HEK293T (cell line): Measurements from ENCODE around the gene NHSL2.

ENCODE experiments used
- CTCF ChIA-PET: fragments of 350-600 bp; formaldehyde crosslinking; extraction: SDS; loops from one replicate; lab custom pipeline; 2021; ENCODE audit warnings: antibody characterized with exemption, inconsistent platforms; lab: Yijun Ruan, JAX
- POLR2A ChIA-PET: fragments of 350-600 bp; formaldehyde crosslinking; extraction: SDS; loops from one replicate; lab custom pipeline; 2020; ENCODE audit warnings: antibody characterized with exemption, inconsistent platforms; lab: Yijun Ruan, JAX
- DNase-seq: peaks from one replicate; pipeline ENCODE4 v3.0.0; 2012; ENCODE audit warnings: mixed read lengths; ENCODE audit errors: extremely low spot score
- ARNT ChIP-seq: fragments of 450-650 bp; IDR thresholded peaks from 2 replicates; pipeline ENCODE4 v1.6.1; 2017; ENCODE audit warnings: mild to moderate bottlenecking
- BHLHE40 ChIP-seq: fragments of 450-650 bp; IDR thresholded peaks from 2 replicates; pipeline ENCODE4 v1.6.1; 2016; ENCODE audit warnings: mild to moderate bottlenecking, moderate library complexity, borderline replicate concordance
- CTBP1 ChIP-seq: fragments of 450-650 bp; IDR thresholded peaks from 2 replicates; pipeline ENCODE4 v1.6.1; 2016; ENCODE audit warnings: borderline replicate concordance
- ELF4 ChIP-seq: fragments of 450-650 bp; IDR thresholded peaks from 2 replicates; pipeline ENCODE4 v1.6.1; 2017; ENCODE audit warnings: antibody characterized with exemption
- FOXA1 ChIP-seq: fragments of 450-650 bp; IDR thresholded peaks from 2 replicates; pipeline ENCODE4 v1.6.1; 2016; ENCODE audit warnings: mild to moderate bottlenecking
- FOXK2 ChIP-seq: fragments of 450-650 bp; IDR thresholded peaks from 2 replicates; pipeline ENCODE4 v1.6.1; 2016; ENCODE audit warnings: mild to moderate bottlenecking
- FOXM1 ChIP-seq: fragments of 450-650 bp; IDR thresholded peaks from 2 replicates; pipeline ENCODE4 v1.6.1; 2017; ENCODE audit warnings: mild to moderate bottlenecking, borderline replicate concordance
- HDGF ChIP-seq: fragments of 450-650 bp; IDR thresholded peaks from 2 replicates; pipeline ENCODE4 v1.6.1; 2017; ENCODE audit warnings: antibody characterized with exemption, borderline replicate concordance
- L3MBTL2 ChIP-seq: fragments of 450-650 bp; conservative IDR thresholded peaks from 2 replicates; pipeline ENCODE4 v1.6.1; 2016; ENCODE audit warnings: mild to moderate bottlenecking
- LEF1 ChIP-seq: fragments of 450-650 bp; IDR thresholded peaks from 2 replicates; pipeline ENCODE4 v1.6.1; 2017; ENCODE audit warnings: mild to moderate bottlenecking, borderline replicate concordance
- NFRKB ChIP-seq: fragments of 450-650 bp; IDR thresholded peaks from 2 replicates; pipeline ENCODE4 v1.6.1; 2016; ENCODE audit warnings: mild to moderate bottlenecking, moderate library complexity
- SP1 ChIP-seq: fragments of 450-650 bp; IDR thresholded peaks from 2 replicates; pipeline ENCODE4 v1.6.1; 2017
- SUZ12 ChIP-seq: fragments of 450-650 bp; IDR thresholded peaks from 2 replicates; pipeline ENCODE4 v1.6.1; 2016; ENCODE audit warnings: mild to moderate bottlenecking
- TARDBP ChIP-seq: fragments of 450-650 bp; IDR thresholded peaks from 2 replicates; pipeline ENCODE4 v1.6.1; 2016
- ZNF384 ChIP-seq: fragments of 450-650 bp; IDR thresholded peaks from 2 replicates; pipeline ENCODE4 v1.6.1; 2016
- TF ChIP-seq, protein P1 (sequence below): fragments of 450-650 bp; IDR thresholded peaks from 2 replicates; pipeline ENCODE4 v1.6.1; 2016

The NHSL2 gene

DNA sequence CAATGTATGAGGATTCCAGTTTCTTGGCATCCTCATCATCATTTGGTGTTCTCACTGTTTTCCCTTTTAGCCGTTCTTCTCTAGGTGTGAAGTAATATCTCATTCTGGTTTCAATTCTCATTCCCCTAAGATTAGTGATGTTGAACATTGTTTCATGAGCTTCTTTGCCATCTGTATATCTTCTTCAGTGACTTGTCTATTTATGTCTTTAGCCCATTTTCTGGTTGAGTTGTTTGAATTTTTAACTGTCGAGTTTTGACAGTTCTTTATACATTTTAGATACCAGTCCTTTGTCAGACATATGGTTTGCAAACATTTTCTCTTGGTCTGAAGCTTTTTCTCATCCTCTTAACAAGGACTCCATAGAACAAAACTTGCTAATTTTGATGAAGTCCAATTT lies 101.1 kb downstream of the NHSL2 start:
- TF ChIP-seq SUZ12 (no peak), ARNT (no peak), FOXM1 (no peak), CTBP1 (no peak), NFRKB (no peak), TARDBP (no peak), FOXK2 (no peak), BHLHE40 (no peak), SP1 (no peak), ZNF384 (no peak), ELF4 (no peak), LEF1 (no peak)
- TF ChIP-seq, protein P1, sequence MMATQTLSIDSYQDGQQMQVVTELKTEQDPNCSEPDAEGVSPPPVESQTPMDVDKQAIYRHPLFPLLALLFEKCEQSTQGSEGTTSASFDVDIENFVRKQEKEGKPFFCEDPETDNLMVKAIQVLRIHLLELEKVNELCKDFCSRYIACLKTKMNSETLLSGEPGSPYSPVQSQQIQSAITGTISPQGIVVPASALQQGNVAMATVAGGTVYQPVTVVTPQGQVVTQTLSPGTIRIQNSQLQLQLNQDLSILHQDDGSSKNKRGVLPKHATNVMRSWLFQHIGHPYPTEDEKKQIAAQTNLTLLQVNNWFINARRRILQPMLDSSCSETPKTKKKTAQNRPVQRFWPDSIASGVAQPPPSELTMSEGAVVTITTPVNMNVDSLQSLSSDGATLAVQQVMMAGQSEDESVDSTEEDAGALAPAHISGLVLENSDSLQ, result no peak
- CTCF ChIA-PET, result interaction anchor here (1.8 to 1.9 kb wide), 2 partner anchors 10 to 13 kb away, joined by 4 to 8 read pairs; no protein-coding TSS in a partner anchor
- POLR2A ChIA-PET, result interaction anchor here (1.1 kb wide), 1 partner anchor 265 kb away, joined by 3 read pairs; the partner anchor contains the start of gene RPS4X
- DNase-seq, result no peak

DNA sequence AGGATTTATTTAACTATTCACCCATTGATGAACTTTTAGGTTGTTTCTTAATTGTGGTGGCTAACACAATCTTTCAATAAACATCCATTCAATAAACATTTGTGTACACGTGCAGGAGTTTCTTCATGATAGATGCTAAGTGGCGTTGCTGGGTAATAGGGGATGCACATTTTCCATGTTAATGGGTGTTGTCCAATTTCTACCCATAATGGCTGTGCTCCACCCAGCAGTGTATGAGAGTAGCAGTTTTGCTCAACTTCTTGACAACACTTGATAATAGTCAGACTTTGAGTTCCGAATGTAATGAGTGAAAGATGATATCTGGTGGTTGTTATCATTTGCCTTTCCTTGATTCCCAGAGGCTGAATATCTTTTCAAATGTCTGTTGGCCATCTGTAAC lies 104.7 kb downstream of the NHSL2 start:
- no peak for DNase-seq
- TF ChIP-seq FOXA1, result no peak
- no peak for TF ChIP-seq FOXK2
- TF ChIP-seq, protein P1, result no peak
- no peak for TF ChIP-seq BHLHE40
- TF ChIP-seq FOXM1, result no peak
- no peak for TF ChIP-seq CTBP1
- TF ChIP-seq ARNT, result no peak
- TF ChIP-seq TARDBP, result no peak
- no peak for TF ChIP-seq LEF1
- no peak for TF ChIP-seq ELF4
- CTCF ChIA-PET, result no interaction called here
- POLR2A ChIA-PET, result interaction anchor here (0.6 kb wide), 1 partner anchor 603 kb away, joined by 3 read pairs; no protein-coding TSS in a partner anchor

DNA sequence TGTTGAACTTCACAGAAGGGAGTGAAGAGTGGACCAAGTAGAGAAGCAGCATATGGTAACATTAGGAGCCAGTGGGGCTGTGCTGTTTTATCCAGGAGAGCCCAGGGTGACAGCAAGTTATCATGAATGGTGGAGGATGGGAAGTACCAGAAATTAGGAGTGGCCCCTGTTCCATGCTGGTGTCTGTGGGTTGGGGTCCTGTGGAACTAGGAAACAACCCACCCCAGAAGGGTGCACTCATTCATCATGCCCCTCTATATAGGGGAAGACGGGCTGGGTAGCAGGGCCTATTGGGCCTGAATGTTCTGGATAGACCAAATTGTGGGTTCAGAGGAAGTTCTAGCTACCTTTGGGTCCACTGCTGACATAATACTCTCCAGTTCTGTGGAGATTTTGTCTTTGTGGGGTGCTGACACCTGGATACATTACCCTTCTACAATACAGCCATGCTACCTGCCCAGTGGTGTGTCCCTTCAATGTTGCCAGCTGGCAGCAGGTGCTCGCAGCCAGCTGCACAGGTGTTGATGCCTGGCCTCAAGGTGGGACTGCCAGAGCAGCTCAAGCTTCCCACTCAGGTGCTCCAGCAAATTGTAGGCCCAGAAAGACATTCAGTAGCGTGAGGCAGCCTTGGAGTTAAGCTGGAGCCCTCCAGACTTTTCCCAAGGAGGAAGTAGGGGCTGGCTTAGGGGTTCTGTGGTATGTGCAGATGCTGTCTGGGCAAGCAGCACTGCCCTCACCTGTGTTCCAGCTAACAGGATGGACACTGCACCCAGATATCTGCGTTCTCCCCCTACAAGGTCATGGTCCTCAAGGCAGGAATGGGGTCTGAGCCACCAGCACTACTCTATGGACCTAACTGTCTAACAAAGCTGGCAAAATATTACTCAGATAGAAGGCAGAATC lies 106.5 kb downstream of the NHSL2 start:
- no peak for TF ChIP-seq HDGF
- no peak for TF ChIP-seq FOXM1
- TF ChIP-seq ARNT, result no peak
- no peak for TF ChIP-seq SUZ12
- no peak for TF ChIP-seq FOXA1
- ChIA-PET CTCF (interaction anchor here (0.5 to 5.9 kb wide), 10 partner anchors 12 to 613 kb away, joined by 3 to 66 read pairs (median 4); no protein-coding TSS in a partner anchor), POLR2A (interaction anchor here (0.6 to 3.7 kb wide), 5 partner anchors 12 to 164 kb away, joined by 3 to 21 read pairs (median 7); partner anchors contain the start of gene PIN4)
- no peak for DNase-seq

DNA sequence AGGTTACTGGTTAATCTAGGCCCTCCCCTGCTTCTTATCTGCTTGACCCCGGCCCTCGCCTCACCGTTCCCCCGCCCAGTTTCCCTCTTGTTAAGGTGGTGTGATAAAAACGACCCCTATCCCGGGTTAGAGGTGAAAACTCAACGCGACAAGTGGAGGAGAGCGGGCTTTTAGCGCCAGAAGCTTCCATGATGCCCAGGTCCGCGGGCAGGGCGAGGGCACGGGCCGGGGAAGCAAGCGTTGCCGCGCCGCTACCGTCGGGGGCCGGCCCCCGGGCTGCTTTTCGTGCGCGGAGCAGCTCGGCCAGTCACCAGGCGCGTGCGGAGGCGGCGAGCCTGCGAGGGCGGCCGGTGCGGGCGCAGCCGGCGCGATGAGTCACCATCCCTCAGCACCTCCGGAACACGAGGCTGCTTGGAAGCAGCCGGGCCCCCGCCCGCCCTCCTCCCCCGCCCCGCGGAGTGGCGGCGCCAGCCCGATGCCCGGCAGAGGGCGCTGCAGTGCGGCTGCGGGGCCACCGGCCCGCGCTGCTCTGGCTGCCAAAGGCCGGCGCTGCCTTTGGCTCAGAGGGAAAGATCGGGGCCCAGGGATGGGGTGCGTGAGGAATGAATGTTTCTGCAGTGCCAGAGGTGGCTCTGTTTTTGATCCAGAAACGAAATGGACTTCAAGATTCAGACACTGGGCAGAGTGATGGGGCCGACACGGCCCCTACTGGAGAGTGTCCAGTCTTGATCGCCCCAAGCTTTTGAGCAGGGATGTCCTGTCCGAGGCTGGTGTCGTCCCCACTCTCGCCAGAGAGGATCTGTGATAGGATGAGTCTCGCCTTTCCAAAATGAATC lies 107.8 kb downstream of the NHSL2 start:
- TF ChIP-seq L3MBTL2 (peak; percentile 74), HDGF (no peak), ARNT (peak; percentile 98), FOXM1 (peak; percentile 64)
- CTCF ChIA-PET, result interaction anchor here (0.5 to 5.9 kb wide), 16 partner anchors 12 to 614 kb away, joined by 3 to 66 read pairs (median 4); no protein-coding TSS in a partner anchor
- POLR2A ChIA-PET, result interaction anchor here (0.6 to 3.7 kb wide), 7 partner anchors 11 to 162 kb away, joined by 3 to 21 read pairs (median 5); partner anchors contain the start of gene PIN4
- DNase-seq, result peak; percentile 98

DNA sequence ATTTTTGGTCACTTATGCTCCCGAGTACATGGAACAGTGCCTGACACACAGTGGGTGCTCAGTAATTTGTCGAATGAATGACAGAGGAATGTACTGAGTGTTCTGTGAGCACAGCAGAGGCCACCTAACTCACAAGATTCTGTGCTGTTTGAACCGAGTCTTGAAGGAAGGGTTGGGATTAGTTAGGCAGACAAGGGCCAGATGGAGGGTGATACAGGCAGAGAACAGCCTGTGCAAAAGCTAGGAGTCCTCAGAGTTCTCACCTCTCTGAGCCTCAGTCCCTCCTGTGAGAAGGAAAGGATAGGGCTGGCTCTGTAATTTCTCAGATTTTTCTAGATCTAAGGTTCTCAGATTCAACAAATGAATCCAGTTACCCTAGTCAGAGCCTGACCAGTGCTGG lies 108.8 kb downstream of the NHSL2 start:
- TF ChIP-seq ARNT (no peak), FOXK2 (no peak), ELF4 (no peak), ZNF384 (no peak), LEF1 (no peak), BHLHE40 (no peak), FOXA1 (no peak), FOXM1 (no peak), TARDBP (no peak), NFRKB (no peak), CTBP1 (no peak), SUZ12 (no peak), HDGF (no peak), SP1 (no peak), L3MBTL2 (no peak)
- TF ChIP-seq, protein P1, result no peak
- CTCF ChIA-PET, result interaction anchor here (0.8 to 5.9 kb wide), 9 partner anchors 11 to 161 kb away, joined by 3 to 66 read pairs (median 5); no protein-coding TSS in a partner anchor
- POLR2A ChIA-PET, result interaction anchor here (1.2 to 3.7 kb wide), 5 partner anchors 10 to 161 kb away, joined by 3 to 21 read pairs (median 7); partner anchors contain the start of gene PIN4
- DNase-seq, result no peak
